Mesenchymal stem cell (in vitro differentiated cells and primary cell): ENCODE data around the gene CSF1R. TPM values are rescaled to one million over a fixed set of nuclear protein-coding genes. Genes with fewer than 3 reads are reported as not detected.

Experiments used
- small RNA-seq: library from polyadenylated mRNA; stranded (forward); fragments of <200 nt; extraction: miRNeasy Mini kit (QIAGEN cat#:217004); gene quantifications from one replicate; pipeline ENCODE3, GENCODE V24; 2013; ENCODE audit warnings: low read depth

The CSF1R gene

Small RNA genes lying within 50 kb of the gene (small RNA-seq; reads per million reads assigned to genes)
- not detected for gene RF00019
